Mesendoderm (in vitro differentiated cells): ENCODE measurements around the gene CTIF.
A peak's percentile ranks its signal among the peaks of the same experiment; 100 is the strongest.

ENCODE experiments used
- DNase-seq: peaks from one replicate; pipeline ENCODE4 v3.0.0; 2013
- H2AK5ac ChIP-seq: 2 replicates; pipeline ENCODE4 v1.6.1; 2013; ENCODE audit warnings: low read length, inconsistent platforms
- H2BK120ac ChIP-seq: 2 replicates; pipeline ENCODE4 v1.6.1; 2013; ENCODE audit warnings: low read depth, mild to moderate bottlenecking, low read length, moderate library complexity, mixed read lengths
- H2BK15ac ChIP-seq: replicated peaks from 2 replicates; pipeline ENCODE4 v1.6.1; 2013; ENCODE audit warnings: low read depth, mild to moderate bottlenecking, moderate library complexity
- H2BK5ac ChIP-seq: 2 replicates; pipeline ENCODE4 v1.6.1; 2013; ENCODE audit warnings: low read length, inconsistent platforms
- H3K18ac ChIP-seq: 2 replicates; pipeline ENCODE4 v1.6.1; 2013; ENCODE audit warnings: mild to moderate bottlenecking, low read length, mixed read lengths
- H3K23ac ChIP-seq: one replicate; pipeline ENCODE4 v1.6.1; 2013; ENCODE audit warnings: low read length
- H3K27ac ChIP-seq: 2 replicates; pipeline ENCODE4 v1.5.1; 2013; ENCODE audit warnings: low read depth, mild to moderate bottlenecking, inconsistent platforms, low read length, moderate library complexity
- H3K27me3 ChIP-seq: 2 replicates; pipeline ENCODE4 v1.6.1; 2013; ENCODE audit warnings: low read length, control low read depth, mild to moderate bottlenecking, inconsistent platforms; ENCODE audit not compliant: insufficient read depth, poor library complexity
- H3K36me3 ChIP-seq: 2 replicates; pipeline ENCODE4 v1.6.1; 2013; ENCODE audit warnings: low read length, inconsistent platforms; ENCODE audit not compliant: control insufficient read depth, insufficient read depth
- H3K4ac ChIP-seq: one replicate; pipeline ENCODE4 v1.6.1; 2013; ENCODE audit warnings: low read depth, mild to moderate bottlenecking, low read length, moderate library complexity
- H3K4me1 ChIP-seq: 2 replicates; pipeline ENCODE4 v1.6.1; 2013; ENCODE audit warnings: low read depth, low read length, inconsistent platforms; ENCODE audit not compliant: control insufficient read depth
- H3K4me2 ChIP-seq: 2 replicates; pipeline ENCODE4 v1.6.1; 2013; ENCODE audit warnings: low read length
- H3K4me3 ChIP-seq: 2 replicates; pipeline ENCODE4 v1.5.1; 2013; ENCODE audit warnings: mild to moderate bottlenecking, low read length
- H3K56ac ChIP-seq: one replicate; pipeline ENCODE4 v1.6.1; 2013; ENCODE audit warnings: low read length
- H3K79me1 ChIP-seq: 2 replicates; pipeline ENCODE4 v1.6.1; 2013; ENCODE audit warnings: low read length, inconsistent platforms
- H3K79me2 ChIP-seq: 2 replicates; pipeline ENCODE4 v1.6.1; 2013; ENCODE audit warnings: mild to moderate bottlenecking, low read length; ENCODE audit not compliant: control insufficient read depth, insufficient read depth
- H3K9ac ChIP-seq: 2 replicates; pipeline ENCODE4 v1.6.1; 2013; ENCODE audit warnings: low read length, inconsistent platforms
- H4K5ac ChIP-seq: one replicate; pipeline ENCODE4 v1.6.1; 2013; ENCODE audit warnings: low read length
- H4K8ac ChIP-seq: one replicate; pipeline ENCODE4 v1.6.1; 2013; ENCODE audit warnings: low read depth, mild to moderate bottlenecking, control low read depth, low read length, moderate library complexity
- WGBS: extraction: QIAGEN DNeasy Blood & Tissue Kit; methylation state at CpG from one replicate; pipeline ENCODE4 v1.1.7; 2013; ENCODE audit warnings: low lambda C conversion rate, missing lambda C conversion rate; ENCODE audit not compliant: insufficient coverage; ENCODE audit errors: extremely low coverage; 5-methylcytosine and 5-hydroxymethylcytosine counted together

CTIF gene

DNA sequence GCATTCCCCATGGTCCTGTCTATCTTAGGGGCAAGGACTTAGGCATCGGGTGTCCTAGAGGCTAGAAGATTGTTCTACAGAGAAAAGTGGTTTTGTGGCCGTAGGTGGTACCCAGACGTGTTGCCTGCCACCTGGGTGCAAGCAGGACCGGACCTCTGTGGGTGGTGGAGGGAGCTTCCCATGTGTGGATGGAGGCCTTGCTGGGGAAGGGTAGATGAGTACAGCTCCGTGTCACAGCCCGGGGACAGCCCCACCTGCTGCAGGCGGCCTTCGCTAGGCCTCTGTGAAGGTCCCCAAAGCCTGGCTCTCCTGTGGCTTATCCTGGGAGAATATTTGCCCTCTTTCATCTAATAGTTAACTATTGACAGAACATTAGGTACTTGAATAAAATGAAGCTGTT lies 25.3 kb downstream of the CTIF start:
- Histone ChIP-seq H2BK120ac (no peak overlapping the region), H3K36me3 (no peaks in the 10 kb centered on the region), H3K4me3 (no peak overlapping the region), H3K4ac (no peak overlapping the region), H3K4me1 (peaks cover 2% of the 10 kb centered on the region), H3K27me3 (no peaks in the 10 kb centered on the region), H4K8ac (no peak overlapping the region), H3K79me1 (peaks cover 10% of the 10 kb centered on the region), H3K4me2 (no peak overlapping the region), H3K18ac (no peak overlapping the region), H3K9ac (no peak overlapping the region), H3K23ac (peak overlapping the region; percentile 39), H4K5ac (no peak overlapping the region), H2BK5ac (no peak overlapping the region), H3K27ac (no peak overlapping the region), H3K56ac (no peak overlapping the region), H3K79me2 (no peaks in the 10 kb centered on the region), H2AK5ac (no peak overlapping the region), H2BK15ac (no peak overlapping the region)
- no CpG with 5 or more reads among the region's 8 CpGs for WGBS
- DNase-seq = no peak

DNA sequence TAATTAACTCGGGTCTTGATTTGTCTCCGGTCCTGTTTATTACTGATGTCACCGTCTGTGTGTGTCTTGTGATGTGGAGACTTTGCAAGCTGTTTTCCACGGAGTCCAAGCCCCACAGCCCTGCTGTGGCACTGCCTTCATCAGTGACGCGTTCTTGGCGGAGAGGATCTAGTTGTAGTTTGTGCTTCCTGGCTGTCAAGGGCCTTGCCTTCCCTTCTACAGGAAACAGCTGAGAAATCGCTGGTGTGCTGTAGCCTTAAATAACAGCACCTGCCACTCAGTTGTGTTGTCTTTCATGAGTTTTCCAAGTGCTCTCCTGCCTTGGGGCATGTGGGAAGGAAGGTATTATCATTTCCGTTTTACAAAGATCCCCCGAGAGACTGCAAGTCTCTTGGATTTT lies 26.3 kb downstream of the CTIF start:
- Histone ChIP-seq H2AK5ac (no peak overlapping the region), H3K9ac (no peak overlapping the region), H3K4me1 (peaks cover 2% of the 10 kb centered on the region), H2BK5ac (no peak overlapping the region), H4K5ac (no peak overlapping the region), H3K4me2 (no peak overlapping the region), H3K79me2 (no peaks in the 10 kb centered on the region), H3K4me3 (no peak overlapping the region), H3K56ac (no peak overlapping the region), H2BK120ac (no peak overlapping the region), H3K27ac (no peak overlapping the region), H3K4ac (no peak overlapping the region), H2BK15ac (no peak overlapping the region), H3K23ac (no peak overlapping the region), H3K18ac (no peak overlapping the region), H4K8ac (no peak overlapping the region), H3K27me3 (no peaks in the 10 kb centered on the region), H3K36me3 (no peaks in the 10 kb centered on the region), H3K79me1 (peaks cover 10% of the 10 kb centered on the region)
- DNase-seq = no peak
- no CpG with 5 or more reads among the region's 10 CpGs for WGBS

DNA sequence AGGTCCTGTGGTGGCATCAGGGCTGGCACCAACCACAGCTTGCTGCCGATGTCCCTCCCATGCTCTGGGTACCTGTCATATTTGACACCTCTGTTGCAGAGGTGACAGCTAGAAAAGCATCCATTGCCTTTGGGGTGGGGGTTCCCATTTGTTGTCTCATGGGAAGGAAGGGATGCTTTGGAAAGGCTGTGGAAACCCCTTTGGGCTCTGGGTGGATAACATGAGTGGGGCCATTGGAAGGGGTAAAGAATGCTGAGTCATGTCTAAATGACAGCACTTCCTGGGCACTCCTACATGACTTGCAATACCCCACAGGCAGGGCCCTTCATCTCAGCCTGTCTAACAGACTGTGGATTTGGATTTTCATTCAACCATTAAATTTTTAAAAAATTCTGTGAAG lies 27.8 kb downstream of the CTIF start:
- H3K4me1 ChIP-seq = peaks cover 2% of the 10 kb centered on the region
- no peak overlapping the region for H3K18ac ChIP-seq
- no peaks in the 10 kb centered on the region for H3K27me3 ChIP-seq
- H4K8ac ChIP-seq = no peak overlapping the region
- no peak overlapping the region for H2BK15ac ChIP-seq
- no peak overlapping the region for H3K4me2 ChIP-seq
- no peak overlapping the region for H4K5ac ChIP-seq
- peaks cover 10% of the 10 kb centered on the region for H3K79me1 ChIP-seq
- H2BK5ac ChIP-seq = no peak overlapping the region
- peak; percentile 35 for DNase-seq
- H3K56ac ChIP-seq = no peak overlapping the region
- H3K4ac ChIP-seq = no peak overlapping the region
- H3K23ac ChIP-seq = no peak overlapping the region
- H3K27ac ChIP-seq = no peak overlapping the region
- no peak overlapping the region for H3K4me3 ChIP-seq
- no peak overlapping the region for H2AK5ac ChIP-seq
- no CpG with 5 or more reads among the region's 1 CpG for WGBS
- H2BK120ac ChIP-seq = no peak overlapping the region
- no peaks in the 10 kb centered on the region for H3K36me3 ChIP-seq
- H3K79me2 ChIP-seq = no peaks in the 10 kb centered on the region
- H3K9ac ChIP-seq = no peak overlapping the region

DNA sequence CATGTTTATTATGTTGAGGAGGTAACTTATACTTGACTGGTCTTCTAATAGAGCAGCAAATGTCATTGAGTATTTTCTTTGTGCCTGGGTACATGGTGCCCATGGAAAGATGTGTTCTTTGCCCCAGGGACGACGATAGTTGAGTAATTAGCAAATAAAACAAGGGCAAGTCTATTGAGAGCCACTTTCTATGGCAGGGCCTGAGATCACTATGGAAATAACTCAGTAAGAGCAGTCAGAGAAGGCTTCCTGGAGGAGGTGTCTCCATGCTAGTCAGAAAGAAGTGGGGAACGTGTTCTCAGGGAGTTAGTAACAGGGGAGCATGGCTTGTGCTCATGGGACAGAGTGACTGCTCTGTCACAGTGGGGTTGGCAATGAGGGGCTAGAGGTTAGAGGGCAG lies 28.6 kb downstream of the CTIF start:
- no peak overlapping the region for H3K4me2 ChIP-seq
- H3K27ac ChIP-seq = no peak overlapping the region
- no peak overlapping the region for H2BK120ac ChIP-seq
- no peak overlapping the region for H3K4ac ChIP-seq
- peaks cover 10% of the 10 kb centered on the region for H3K79me1 ChIP-seq
- no CpG with 5 or more reads among the region's 3 CpGs for WGBS
- H3K27me3 ChIP-seq = no peaks in the 10 kb centered on the region
- no peak overlapping the region for H3K18ac ChIP-seq
- H3K79me2 ChIP-seq = no peaks in the 10 kb centered on the region
- no peak overlapping the region for H2BK15ac ChIP-seq
- H3K4me3 ChIP-seq = no peak overlapping the region
- no peak overlapping the region for H4K8ac ChIP-seq
- H3K36me3 ChIP-seq = no peaks in the 10 kb centered on the region
- no peak overlapping the region for H4K5ac ChIP-seq
- H2AK5ac ChIP-seq = no peak overlapping the region
- peaks cover 2% of the 10 kb centered on the region for H3K4me1 ChIP-seq
- no peak overlapping the region for H3K9ac ChIP-seq
- H3K23ac ChIP-seq = no peak overlapping the region
- no peak overlapping the region for H3K56ac ChIP-seq
- no peak for DNase-seq
- H2BK5ac ChIP-seq = no peak overlapping the region

DNA sequence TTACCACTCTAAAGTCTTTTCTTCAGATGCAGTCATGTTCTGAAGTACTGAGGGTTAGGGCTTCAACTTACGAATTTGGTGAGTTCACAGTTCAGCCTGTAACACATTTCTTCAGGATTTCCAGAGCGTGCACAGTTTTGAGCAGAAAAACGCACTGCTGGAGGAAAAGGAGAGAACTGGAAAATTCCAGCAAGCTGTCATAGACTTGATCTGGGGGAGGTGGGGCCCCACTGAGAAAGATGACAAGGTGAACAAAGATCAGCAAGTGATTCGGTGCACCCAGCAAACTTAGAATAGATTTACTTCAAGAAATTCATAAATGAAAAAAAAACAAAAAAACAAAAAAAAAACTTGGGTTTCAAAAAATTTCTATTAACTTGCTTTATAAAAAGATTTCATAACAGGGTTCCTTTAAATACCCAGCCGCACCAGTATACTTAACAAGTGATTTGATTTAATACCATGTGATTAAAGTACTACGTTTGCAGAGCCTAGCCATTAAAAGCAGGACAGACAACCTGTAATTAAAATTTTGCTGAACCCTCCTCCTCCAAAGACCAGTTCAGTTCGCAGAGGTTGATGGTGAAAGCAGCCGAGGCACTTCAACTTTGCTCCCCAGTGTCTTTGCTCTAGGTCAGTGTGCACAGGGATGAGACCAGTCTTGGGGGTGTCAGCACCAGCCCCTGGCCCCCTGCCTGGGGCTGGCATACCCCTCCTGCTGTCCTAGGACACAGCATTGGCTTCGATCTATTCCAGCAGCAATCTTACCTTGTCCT lies 30.5 kb downstream of the CTIF start:
- no peak overlapping the region for H3K9ac ChIP-seq
- no peak overlapping the region for H2BK15ac ChIP-seq
- no peak overlapping the region for H3K23ac ChIP-seq
- no peak for DNase-seq
- no peak overlapping the region for H3K56ac ChIP-seq
- H3K4me3 ChIP-seq = no peak overlapping the region
- H3K18ac ChIP-seq = no peak overlapping the region
- no peaks in the 10 kb centered on the region for H3K36me3 ChIP-seq
- H3K27me3 ChIP-seq = no peaks in the 10 kb centered on the region
- H2BK5ac ChIP-seq = no peak overlapping the region
- peaks cover 7% of the 10 kb centered on the region for H3K79me1 ChIP-seq
- WGBS = no CpG with 5 or more reads among the region's 9 CpGs
- H3K4ac ChIP-seq = no peak overlapping the region
- H4K5ac ChIP-seq = no peak overlapping the region
- no peak overlapping the region for H3K27ac ChIP-seq
- no peak overlapping the region for H4K8ac ChIP-seq
- no peak overlapping the region for H2AK5ac ChIP-seq
- H3K4me2 ChIP-seq = no peak overlapping the region
- no peak overlapping the region for H2BK120ac ChIP-seq
- H3K4me1 ChIP-seq = no peaks in the 10 kb centered on the region
- H3K79me2 ChIP-seq = no peaks in the 10 kb centered on the region

DNA sequence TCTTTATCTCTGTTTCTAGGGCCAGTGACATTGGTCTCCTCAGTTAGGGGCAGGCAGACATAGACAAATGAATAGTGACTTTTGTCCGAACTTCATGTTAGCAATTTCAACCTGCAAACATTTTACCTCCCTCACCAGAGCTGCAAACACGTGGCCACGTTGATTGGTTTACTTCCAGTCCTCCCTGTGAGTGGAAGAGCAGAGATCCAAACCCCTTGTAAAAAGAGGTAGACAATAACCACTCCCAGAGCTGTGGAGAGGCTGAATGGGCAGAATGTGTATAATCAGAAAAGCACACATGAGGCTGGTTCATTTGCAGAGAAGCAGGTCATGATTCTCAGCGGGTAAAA lies 31.1 kb downstream of the CTIF start:
- Histone ChIP-seq H3K23ac (no peak overlapping the region), H3K4ac (no peak overlapping the region), H3K79me1 (peaks cover 7% of the 10 kb centered on the region), H3K4me1 (no peaks in the 10 kb centered on the region), H3K4me3 (no peak overlapping the region), H2BK120ac (no peak overlapping the region), H4K8ac (no peak overlapping the region), H3K56ac (peak overlapping the region; percentile 45), H3K18ac (no peak overlapping the region), H3K9ac (no peak overlapping the region), H3K4me2 (no peak overlapping the region), H3K36me3 (no peaks in the 10 kb centered on the region), H3K27ac (no peak overlapping the region), H3K79me2 (no peaks in the 10 kb centered on the region), H2BK5ac (no peak overlapping the region), H3K27me3 (no peaks in the 10 kb centered on the region), H4K5ac (no peak overlapping the region), H2AK5ac (no peak overlapping the region), H2BK15ac (no peak overlapping the region)
- no CpG with 5 or more reads among the region's 4 CpGs for WGBS
- no peak for DNase-seq
